AG08396 (cell line): ENCODE data around the gene SOX5.

Experiments used
- DNase-seq: peaks from one replicate; pipeline ENCODE4 v3.0.0; 2012; ENCODE audit warnings: low spot score, mixed read lengths

The SOX5 gene

DNA sequence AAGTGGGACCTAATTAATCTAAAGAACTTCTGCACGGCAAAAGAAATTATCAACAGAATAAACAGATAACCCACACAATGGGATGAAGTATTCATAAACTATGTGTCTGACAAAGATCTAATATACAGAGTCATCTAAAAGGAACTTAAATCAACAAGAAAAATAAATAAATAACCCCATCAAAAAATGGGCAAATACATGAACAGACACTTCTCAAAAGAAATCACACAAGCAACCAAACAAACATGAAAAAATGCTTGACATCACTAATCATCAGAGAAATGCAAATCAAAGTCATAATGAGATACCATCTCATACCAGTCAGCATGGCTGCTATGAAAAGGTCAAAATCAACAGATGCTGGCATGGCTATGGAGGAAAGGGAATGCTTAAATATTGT is 466.9 kb downstream of the SOX5 start:
- no peak for DNase-seq
